ENCODE data around the gene ELOVL2. TPM values are rescaled to one million over a fixed set of nuclear protein-coding genes. Genes with fewer than 3 reads are reported as not detected.

Gene ELOVL2
- total and polyA plus RNA-seq, 10 of the 15 experiments (the other 5 are each of a cell fraction or from before 2014, with no cell fraction given): 0.01 to 0.03 TPM; not detected in 8

- no peak for TF ChIP-seq CREM (IDR thresholded peaks at IDR 0.05; ENCODE audit: low read depth)
Observed at GRCh38 chr6:11018225-11018624, 25.9 kb downstream of the ELOVL2 start (continued).

- Histone ChIP-seq H3K27me3 (replicated peaks in 1 of 2; ENCODE audit: control insufficient read depth in 2 of 2, insufficient read depth in 2 of 2, low read length in 1 of 2) (peaks cover 5 to 7% of the 10 kb centered on the region in 2 experiments; a peak in 3 of 4 replicates), H3K9ac (ENCODE audit: control insufficient read depth, insufficient read depth, low read length) (no peak overlapping the region), H3K4me3 (no peak overlapping the region), H3K9me3 (replicated peaks; ENCODE audit: control insufficient read depth, insufficient read depth, low read length) (no peaks in the 10 kb centered on the region), H2AFZ (ENCODE audit: control insufficient read depth, low read depth, low read length) (no peak overlapping the region), H4K20me1 (ENCODE audit: control insufficient read depth, insufficient read depth) (no peaks in the 10 kb centered on the region), H3K79me2 (ENCODE audit: control insufficient read depth, insufficient read depth, low read length) (no peaks in the 10 kb centered on the region), H3K4me1 (ENCODE audit: control insufficient read depth, insufficient read depth, low read length) (no peaks in the 10 kb centered on the region), H3K36me3 (ENCODE audit: control insufficient read depth in 2 of 2, insufficient read depth in 2 of 2, low read length in 1 of 2) (no peaks in the 10 kb centered on the region), H3K4me2 (ENCODE audit: control insufficient read depth, insufficient read depth) (no peak overlapping the region), H3K27ac (ENCODE audit: control insufficient read depth, insufficient read depth) (no peak overlapping the region)
- no TSS peak for BruUV-seq (replicated peaks)
- ChIA-PET RAD21 (ENCODE audit: unreplicated experiment) (no interaction called here), CTCF (interaction anchor here (0.7 kb wide), 1 partner anchor 52 kb away, joined by 3 read pairs; no protein-coding TSS in a partner anchor), POLR2A (no interaction called here), SMC1A (ENCODE audit: uncharacterized antibody, unreplicated experiment) (interaction anchor here (0.5 to 1.4 kb wide), 3 partner anchors 10 to 180 kb away, joined by 3 to 4 read pairs (median 3); no protein-coding TSS in a partner anchor)
- FAIRE-seq (no peak), ATAC-seq (no peak), DNase-seq (ENCODE audit: low read depth, low spot score) (no peak)
- intact Hi-C loops (cut with micrococcal nuclease; ENCODE audit: unreplicated experiment) (no loop called here), in situ Hi-C loops (cut with MboI) (no loop called here)
- WGBS (ENCODE audit: insufficient coverage, insufficient replicate concordance, low lambda C conversion rate, missing lambda C conversion rate): 51% methylated on average over 3 of the region's 3 CpGs
- TF ChIP-seq KLF5 (IDR thresholded peaks at IDR 0.05; ENCODE audit: partially characterized antibody): no peak
- no peak for TF ChIP-seq JUND (IDR thresholded peaks at IDR 0.05; ENCODE audit: low read depth, low read length)
- no peak for TF ChIP-seq BCLAF1 (IDR thresholded peaks at IDR 0.05)
- TF ChIP-seq JUNB (IDR thresholded peaks at IDR 0.05): no peak
- TF ChIP-seq ATF3 (IDR thresholded peaks at IDR 0.05; ENCODE audit: borderline replicate concordance, extremely low read depth, low read depth, low read length): no peak
- no peak for TF ChIP-seq WRNIP1 (IDR thresholded peaks at IDR 0.05; ENCODE audit: borderline replicate concordance, low read depth, low read length)
- no peak for TF ChIP-seq PRDM15 (CRISPR knock-in tag; IDR thresholded peaks at IDR 0.05)
- TF ChIP-seq RELA (IDR thresholded peaks at IDR 0.05; ENCODE audit: borderline replicate concordance, partially characterized antibody): no peak
- TF ChIP-seq PML (IDR thresholded peaks at IDR 0.05; ENCODE audit: low read length): no peak
- TF ChIP-seq RCOR1 (conservative IDR thresholded peaks at IDR 0.05; ENCODE audit: low read depth, low read length): no peak
- no peak for TF ChIP-seq ATF7 (IDR thresholded peaks at IDR 0.05; ENCODE audit: low read depth)
- no peak for TF ChIP-seq ZBTB11 (CRISPR knock-in tag; IDR thresholded peaks at IDR 0.05)
Observed at GRCh38 chr6:11017090-11017489, 27.0 kb downstream of the ELOVL2 start.

All from GM12878 (cell line).